K562 (cell line): ENCODE data around the gene SPEF1. TPM values are rescaled to one million over a fixed set of nuclear protein-coding genes. Genes with fewer than 3 reads are reported as not detected.
A peak's percentile ranks its signal among the peaks of the same experiment; 100 is the strongest.

Source experiments
- MNT ChIP-seq, 2 experiments: fragments of 450-650 bp; conservative IDR thresholded peaks; 2 replicates each; pipeline ENCODE4 v1.6.1; 2017; ENCODE audit warnings: mild to moderate bottlenecking in 2 of 2, moderate library complexity in 2 of 2
- NCOA1 ChIP-seq: fragments of 450-650 bp; IDR thresholded peaks from 2 replicates; pipeline ENCODE4 v1.6.1; 2016; ENCODE audit warnings: low read depth
- NFE2L1 ChIP-seq: fragments of 450-650 bp; IDR thresholded peaks from 2 replicates; pipeline ENCODE4 v1.6.1; 2016; ENCODE audit warnings: missing genetic modification characterization, low read depth, mild to moderate bottlenecking, missing compliant biosample characterization, moderate library complexity, borderline replicate concordance
- RAD21 ChIP-seq, 2 experiments: fragments of 250-450 bp in 1 of 2; fragments of 450-650 bp in 1 of 2; sonication (Bioruptor Pico) in 1 of 2; formaldehyde crosslinking in 1 of 2; IDR thresholded peaks in 1 of 2; conservative IDR thresholded peaks in 1 of 2; 2 replicates each; pipeline versions ENCODE4 v1.4.0 to v1.8.0; 2020 to 2022; ENCODE audit warnings: mild to moderate bottlenecking in 2 of 2, moderate library complexity in 1 of 2
- RBBP5 ChIP-seq: fragments of 200-600 bp; sonication (generic); IDR thresholded peaks from 2 replicates; pipeline ENCODE4 v1.6.1; 2012; ENCODE audit warnings: borderline replicate concordance, mild to moderate bottlenecking, low read length, control low read depth, inconsistent platforms; ENCODE audit not compliant: insufficient read depth, poor library complexity, severe bottlenecking
- RNF219 ChIP-seq: fragments of 250-450 bp; sonication (Bioruptor Pico); IDR thresholded peaks from 2 replicates; pipeline ENCODE4 v1.5.0; 2022; ENCODE audit warnings: mild to moderate bottlenecking
- polyA plus RNA-seq, 8 experiments: library from polyadenylated mRNA; depleted of rRNA in 4 of 8; stranded (reverse) in 5 of 8; unstranded in 3 of 8; fragments of >200 nt; fragmentation: Nextera tagmentation in 2 of 8; fragmentation: Illumina TruSeq in 1 of 8; extraction: Ambion mirVana in 2 of 8; extraction: Trizol in 1 of 8; gene quantifications; 2 replicates each; pipeline versions ENCODE4 v1.2.1 to v1.2.3, GENCODE V29; 2011 to 2014; ENCODE audit warnings: inconsistent platforms in 1 of 8, missing spikeins in 1 of 8
- total RNA-seq, 7 experiments: library from RNA; depleted of rRNA in 6 of 7; stranded (reverse); fragments of >200 nt in 6 of 7; fragmentation: Illumina TruSeq in 2 of 7; extraction: Trizol in 2 of 7; gene quantifications; 2 replicates each; pipeline versions ENCODE4 v1.2.1 to v1.2.3, GENCODE V29; 2011 to 2021; ENCODE audit warnings: low replicate concordance in 1 of 7
- TF ChIP-seq, protein P1 (sequence below): fragments of 450-650 bp; IDR thresholded peaks from 2 replicates; pipeline ENCODE4 v1.6.1; 2016; ENCODE audit warnings: mild to moderate bottlenecking, moderate library complexity

Gene SPEF1
- total and polyA plus RNA-seq, 9 of the 15 experiments (the other 6 are each of a cell fraction or from before 2014, with no cell fraction given), result not detected

- TF ChIP-seq, protein P1, sequence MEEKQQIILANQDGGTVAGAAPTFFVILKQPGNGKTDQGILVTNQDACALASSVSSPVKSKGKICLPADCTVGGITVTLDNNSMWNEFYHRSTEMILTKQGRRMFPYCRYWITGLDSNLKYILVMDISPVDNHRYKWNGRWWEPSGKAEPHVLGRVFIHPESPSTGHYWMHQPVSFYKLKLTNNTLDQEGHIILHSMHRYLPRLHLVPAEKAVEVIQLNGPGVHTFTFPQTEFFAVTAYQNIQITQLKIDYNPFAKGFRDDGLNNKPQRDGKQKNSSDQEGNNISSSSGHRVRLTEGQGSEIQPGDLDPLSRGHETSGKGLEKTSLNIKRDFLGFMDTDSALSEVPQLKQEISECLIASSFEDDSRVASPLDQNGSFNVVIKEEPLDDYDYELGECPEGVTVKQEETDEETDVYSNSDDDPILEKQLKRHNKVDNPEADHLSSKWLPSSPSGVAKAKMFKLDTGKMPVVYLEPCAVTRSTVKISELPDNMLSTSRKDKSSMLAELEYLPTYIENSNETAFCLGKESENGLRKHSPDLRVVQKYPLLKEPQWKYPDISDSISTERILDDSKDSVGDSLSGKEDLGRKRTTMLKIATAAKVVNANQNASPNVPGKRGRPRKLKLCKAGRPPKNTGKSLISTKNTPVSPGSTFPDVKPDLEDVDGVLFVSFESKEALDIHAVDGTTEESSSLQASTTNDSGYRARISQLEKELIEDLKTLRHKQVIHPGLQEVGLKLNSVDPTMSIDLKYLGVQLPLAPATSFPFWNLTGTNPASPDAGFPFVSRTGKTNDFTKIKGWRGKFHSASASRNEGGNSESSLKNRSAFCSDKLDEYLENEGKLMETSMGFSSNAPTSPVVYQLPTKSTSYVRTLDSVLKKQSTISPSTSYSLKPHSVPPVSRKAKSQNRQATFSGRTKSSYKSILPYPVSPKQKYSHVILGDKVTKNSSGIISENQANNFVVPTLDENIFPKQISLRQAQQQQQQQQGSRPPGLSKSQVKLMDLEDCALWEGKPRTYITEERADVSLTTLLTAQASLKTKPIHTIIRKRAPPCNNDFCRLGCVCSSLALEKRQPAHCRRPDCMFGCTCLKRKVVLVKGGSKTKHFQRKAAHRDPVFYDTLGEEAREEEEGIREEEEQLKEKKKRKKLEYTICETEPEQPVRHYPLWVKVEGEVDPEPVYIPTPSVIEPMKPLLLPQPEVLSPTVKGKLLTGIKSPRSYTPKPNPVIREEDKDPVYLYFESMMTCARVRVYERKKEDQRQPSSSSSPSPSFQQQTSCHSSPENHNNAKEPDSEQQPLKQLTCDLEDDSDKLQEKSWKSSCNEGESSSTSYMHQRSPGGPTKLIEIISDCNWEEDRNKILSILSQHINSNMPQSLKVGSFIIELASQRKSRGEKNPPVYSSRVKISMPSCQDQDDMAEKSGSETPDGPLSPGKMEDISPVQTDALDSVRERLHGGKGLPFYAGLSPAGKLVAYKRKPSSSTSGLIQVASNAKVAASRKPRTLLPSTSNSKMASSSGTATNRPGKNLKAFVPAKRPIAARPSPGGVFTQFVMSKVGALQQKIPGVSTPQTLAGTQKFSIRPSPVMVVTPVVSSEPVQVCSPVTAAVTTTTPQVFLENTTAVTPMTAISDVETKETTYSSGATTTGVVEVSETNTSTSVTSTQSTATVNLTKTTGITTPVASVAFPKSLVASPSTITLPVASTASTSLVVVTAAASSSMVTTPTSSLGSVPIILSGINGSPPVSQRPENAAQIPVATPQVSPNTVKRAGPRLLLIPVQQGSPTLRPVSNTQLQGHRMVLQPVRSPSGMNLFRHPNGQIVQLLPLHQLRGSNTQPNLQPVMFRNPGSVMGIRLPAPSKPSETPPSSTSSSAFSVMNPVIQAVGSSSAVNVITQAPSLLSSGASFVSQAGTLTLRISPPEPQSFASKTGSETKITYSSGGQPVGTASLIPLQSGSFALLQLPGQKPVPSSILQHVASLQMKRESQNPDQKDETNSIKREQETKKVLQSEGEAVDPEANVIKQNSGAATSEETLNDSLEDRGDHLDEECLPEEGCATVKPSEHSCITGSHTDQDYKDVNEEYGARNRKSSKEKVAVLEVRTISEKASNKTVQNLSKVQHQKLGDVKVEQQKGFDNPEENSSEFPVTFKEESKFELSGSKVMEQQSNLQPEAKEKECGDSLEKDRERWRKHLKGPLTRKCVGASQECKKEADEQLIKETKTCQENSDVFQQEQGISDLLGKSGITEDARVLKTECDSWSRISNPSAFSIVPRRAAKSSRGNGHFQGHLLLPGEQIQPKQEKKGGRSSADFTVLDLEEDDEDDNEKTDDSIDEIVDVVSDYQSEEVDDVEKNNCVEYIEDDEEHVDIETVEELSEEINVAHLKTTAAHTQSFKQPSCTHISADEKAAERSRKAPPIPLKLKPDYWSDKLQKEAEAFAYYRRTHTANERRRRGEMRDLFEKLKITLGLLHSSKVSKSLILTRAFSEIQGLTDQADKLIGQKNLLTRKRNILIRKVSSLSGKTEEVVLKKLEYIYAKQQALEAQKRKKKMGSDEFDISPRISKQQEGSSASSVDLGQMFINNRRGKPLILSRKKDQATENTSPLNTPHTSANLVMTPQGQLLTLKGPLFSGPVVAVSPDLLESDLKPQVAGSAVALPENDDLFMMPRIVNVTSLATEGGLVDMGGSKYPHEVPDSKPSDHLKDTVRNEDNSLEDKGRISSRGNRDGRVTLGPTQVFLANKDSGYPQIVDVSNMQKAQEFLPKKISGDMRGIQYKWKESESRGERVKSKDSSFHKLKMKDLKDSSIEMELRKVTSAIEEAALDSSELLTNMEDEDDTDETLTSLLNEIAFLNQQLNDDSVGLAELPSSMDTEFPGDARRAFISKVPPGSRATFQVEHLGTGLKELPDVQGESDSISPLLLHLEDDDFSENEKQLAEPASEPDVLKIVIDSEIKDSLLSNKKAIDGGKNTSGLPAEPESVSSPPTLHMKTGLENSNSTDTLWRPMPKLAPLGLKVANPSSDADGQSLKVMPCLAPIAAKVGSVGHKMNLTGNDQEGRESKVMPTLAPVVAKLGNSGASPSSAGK, result no peak
- TF ChIP-seq NCOA1, result no peak
- no peak for TF ChIP-seq RNF219 (CRISPR knock-in tag)
- TF ChIP-seq RBBP5, result no peak
- peak in 1 of 2 experiments; percentile 54; a peak in 2 of 4 replicates for TF ChIP-seq RAD21 (CRISPR knock-in tag; conservative IDR thresholded peaks at IDR 0.05 in 1 of 2, IDR thresholded peaks at IDR 0.05 in 1 of 2)
- no peak for TF ChIP-seq NFE2L1 (tag)
- TF ChIP-seq MNT (conservative IDR thresholded peaks at IDR 0.05), result peak in 1 of 2 experiments; percentile 62; a peak in 1 of 4 replicates
Observed at GRCh38 chr20:3781153-3781910, at the start of gene SPEF1 (continued).
